Activated CD8-positive, alpha-beta memory T cell treated with anti-CD3 and anti-CD28 coated beads for 48 hours (primary cell): Measurements from ENCODE around the gene SLC35F3.
"Not testable (repeated sequence)": the region's sequence is repeated elsewhere in the genome, so short reads cannot be mapped to it uniquely, and the experiment has no call there.

Experiments
- DNase-seq, 3 experiments: peaks; one replicate each; pipeline ENCODE4 v3.0.0-alpha.2; 2020; ENCODE audit warnings: low read depth in 2 of 3, low spot score in 2 of 3

The SLC35F3 gene

GRCh38 chr1:234096161-234096770 is 191.8 kb downstream of the SLC35F3 start:
- no peak for DNase-seq

GRCh38 chr1:234102583-234102982 is 198.1 kb downstream of the SLC35F3 start:
- DNase-seq: no peak

- no peak for DNase-seq
These were observed 198.7 kb downstream of the SLC35F3 start for GRCh38 chr1:234103198-234103597.

DNA sequence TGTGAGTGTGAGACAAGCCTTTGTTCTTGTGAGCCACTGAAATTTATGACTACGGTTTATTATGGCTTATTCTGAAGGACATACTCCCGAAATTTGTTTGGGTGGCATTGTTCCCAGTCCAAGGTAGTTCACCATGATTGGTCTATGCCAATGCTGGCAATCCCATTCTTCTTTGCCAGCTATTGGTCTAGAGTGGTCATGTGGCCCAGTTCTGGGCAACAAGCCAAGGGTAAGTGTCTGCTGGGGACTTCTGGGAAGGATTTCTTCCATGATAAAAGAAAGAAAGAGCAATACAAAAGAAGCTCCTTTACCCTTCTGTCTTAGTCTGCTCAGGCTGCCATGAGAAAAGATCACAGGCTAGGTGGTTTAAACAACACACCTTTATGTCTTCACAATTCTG is 201.6 kb downstream of the SLC35F3 start:
- no peak for DNase-seq

DNA sequence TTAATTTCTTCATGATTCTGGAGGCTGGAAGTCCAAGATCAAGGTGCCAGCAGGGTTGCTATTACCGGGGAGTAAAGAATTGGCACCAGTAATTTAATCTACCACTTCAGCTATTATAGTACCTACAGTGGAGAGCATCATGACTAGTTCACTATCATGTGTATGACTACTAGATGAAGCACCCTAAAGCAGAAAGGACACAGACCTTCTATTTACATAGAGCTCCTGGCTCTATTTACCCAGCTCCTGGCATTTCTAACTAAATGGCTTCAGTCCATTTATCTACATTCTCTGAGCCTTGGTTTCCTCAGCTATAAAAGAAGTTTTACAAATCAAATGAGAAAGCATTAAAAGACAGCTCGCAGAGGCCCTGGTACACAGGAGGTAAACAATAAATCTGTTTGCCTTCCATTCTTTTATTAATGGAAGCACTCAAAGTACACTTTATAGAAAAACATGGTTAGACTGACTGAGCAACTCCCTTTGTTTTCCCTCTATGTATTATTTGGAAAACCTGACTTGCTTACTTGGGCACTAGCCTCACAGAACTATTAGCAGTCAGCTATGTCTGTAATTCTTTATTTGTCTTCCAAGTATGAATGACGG is 203.0 kb downstream of the SLC35F3 start:
- DNase-seq: no peak

DNA sequence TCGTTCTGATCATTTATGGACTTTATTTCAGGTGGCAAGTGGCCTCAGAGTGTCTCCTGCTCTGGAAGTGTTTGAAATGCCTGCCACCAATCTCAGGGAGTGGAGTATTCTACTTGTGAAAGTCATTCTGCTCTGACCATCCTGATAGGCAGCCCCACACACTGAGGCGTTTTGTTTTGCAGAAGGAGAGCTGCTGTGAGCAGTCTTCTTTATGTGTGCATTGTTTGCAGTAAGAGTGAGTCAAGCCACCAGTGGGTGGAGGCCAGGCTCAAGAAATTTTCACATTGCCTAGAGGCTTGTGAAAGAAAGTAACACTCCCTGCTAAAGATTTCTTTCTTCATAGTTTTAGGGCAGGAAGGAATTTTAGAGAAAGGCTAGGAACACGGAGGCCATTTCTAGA is 204.4 kb downstream of the SLC35F3 start:
- DNase-seq: no peak

DNA sequence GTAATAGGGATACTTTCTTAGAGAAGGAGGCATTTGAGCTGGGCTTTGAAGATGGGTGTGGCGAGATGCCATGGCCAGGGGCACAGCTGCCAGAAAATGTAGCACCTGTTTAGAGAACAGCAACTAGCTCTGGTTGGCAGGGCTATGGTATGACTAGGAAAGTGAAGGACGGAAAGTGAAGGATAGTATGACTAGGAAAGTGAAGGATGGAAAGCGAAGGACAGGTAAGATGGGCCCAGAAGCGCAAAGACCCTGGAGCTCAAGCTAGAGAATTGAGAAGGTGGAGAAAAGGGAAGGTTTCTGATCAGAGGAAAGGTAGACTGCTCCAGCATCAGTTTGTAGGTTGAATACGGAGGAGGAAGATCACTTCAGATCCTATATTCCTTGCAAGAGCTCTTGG is 205.4 kb downstream of the SLC35F3 start:
- no peak for DNase-seq

- no peak for DNase-seq
These were observed 207.1 kb downstream of the SLC35F3 start for GRCh38 chr1:234111458-234112142.

DNA sequence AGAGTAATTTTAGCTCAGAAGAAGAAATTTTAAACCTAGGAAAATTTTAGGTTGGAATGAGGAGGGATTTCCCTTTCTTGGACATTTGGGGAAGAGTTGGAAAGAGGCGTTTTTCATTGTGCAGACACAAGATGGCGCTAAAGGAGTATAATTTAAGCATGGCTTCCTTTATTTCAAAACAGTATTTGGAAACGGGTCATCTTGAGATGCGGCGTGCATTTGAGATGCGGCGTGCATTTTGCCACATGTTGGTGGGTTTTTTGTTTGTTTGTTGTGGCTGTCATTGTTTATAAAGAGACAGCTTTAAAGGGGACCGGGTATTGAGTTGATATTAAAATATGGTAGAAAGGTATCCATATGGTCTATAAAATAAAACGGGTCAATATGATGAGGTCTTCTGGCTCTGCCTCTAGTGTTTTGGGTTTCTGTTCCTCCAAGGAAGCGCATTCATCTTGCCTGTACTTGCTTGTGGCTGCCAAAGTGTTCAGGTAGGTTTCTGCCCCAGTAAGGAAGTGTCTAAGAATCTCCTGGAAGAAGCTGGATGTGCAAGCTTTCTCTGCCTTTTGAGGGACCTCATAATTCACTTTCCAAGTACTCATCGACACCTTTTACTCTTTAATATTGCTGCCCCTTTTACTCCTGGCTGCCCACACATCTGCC is 210.3 kb downstream of the SLC35F3 start:
- DNase-seq: no peak

DNA sequence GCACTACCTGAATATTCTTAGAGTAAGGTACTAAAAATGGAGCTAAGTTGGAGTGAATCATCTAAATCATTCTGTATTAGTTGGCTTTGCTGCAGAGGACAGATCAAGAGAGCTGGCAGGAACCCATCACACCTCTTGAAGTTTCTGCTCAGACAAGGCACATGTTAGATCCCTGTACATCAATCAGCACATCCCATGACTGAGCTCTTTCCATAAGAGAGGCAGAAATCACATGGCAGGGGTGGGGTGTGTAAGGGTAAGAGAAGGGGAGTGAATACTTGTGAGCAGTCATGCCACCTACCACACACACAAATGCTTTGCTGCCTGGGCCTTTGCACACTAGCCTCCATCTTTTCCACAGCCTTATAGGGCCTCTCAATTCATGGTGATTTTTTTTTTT is 214.4 kb downstream of the SLC35F3 start:
- DNase-seq: no peak

- no peak for DNase-seq
These were observed 215.0 kb downstream of the SLC35F3 start for GRCh38 chr1:234119431-234119830.

DNA sequence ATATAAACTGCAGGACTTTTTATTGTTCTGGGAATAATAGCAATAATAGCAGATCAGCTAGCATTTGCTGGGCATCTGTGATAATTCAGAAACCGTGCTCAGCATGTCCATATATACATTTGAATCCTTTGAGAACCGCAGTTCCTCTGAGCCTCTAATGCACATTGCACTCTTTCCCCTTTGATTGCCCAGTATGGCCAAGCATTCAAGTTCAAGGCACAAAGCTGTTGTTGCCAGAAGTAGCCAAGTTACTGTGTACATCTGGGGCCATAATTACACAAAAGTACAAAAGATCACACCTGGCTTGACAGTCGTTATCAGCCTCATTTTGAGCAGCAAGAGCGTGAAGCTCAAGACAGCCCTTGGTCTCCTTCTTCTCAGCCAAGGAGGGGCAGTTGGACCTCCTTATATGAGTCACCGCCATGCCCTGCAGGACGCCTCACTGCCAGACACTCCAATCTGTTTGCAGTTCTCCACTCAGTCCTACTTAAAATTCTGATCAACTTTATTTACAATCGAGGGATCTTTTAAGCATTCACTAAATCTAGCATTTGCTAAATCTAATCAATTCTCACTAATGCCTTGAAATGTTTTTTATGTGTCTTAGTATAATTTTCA is 216.0 kb downstream of the SLC35F3 start:
- DNase-seq: no peak

DNA sequence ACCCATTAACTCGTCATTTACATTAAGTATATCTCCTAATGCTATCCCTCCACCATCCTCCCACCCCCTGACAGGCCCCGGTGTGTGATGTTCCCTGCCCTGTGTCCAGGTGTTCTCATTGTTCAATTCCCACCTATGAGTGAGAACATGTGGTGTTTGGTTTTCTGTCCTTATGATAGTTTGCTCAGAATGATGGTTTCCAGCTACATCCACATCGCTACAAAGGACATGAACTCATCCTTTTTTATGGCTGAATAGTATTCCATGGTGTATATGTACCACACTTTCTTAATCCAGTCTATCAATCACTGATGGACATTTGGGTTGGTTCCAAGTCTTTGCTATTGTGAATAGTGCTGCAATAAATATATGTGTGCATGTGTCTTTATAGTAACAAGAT is 217.2 kb downstream of the SLC35F3 start:
- DNase-seq: not testable (repeated sequence)

- not testable (repeated sequence) for DNase-seq
These were observed 218.1 kb downstream of the SLC35F3 start for GRCh38 chr1:234122571-234122970.

DNA sequence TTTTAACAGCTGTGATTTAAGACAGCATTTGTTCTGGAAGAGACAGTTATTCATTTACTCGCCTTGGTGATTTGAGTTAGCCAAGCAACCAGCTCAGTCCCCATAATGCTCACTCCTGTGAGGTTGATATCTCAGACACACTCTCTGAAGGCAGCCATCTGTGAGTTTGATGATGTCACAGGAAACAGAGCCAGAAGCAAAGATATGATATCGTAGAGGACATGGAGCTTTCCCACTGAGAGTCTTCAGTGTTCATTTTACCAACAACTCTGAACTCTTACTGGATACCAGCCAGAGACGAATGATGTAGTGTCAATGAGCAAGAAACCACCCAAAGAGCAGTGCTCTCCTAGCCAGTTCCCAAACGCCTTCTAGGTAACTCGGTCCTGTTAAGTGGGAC is 219.4 kb downstream of the SLC35F3 start:
- no peak for DNase-seq

- no peak for DNase-seq
These were observed 220.8 kb downstream of the SLC35F3 start for GRCh38 chr1:234125283-234125682.

- DNase-seq: no peak
These were observed 221.2 kb downstream of the SLC35F3 start for GRCh38 chr1:234125714-234126113.

DNA sequence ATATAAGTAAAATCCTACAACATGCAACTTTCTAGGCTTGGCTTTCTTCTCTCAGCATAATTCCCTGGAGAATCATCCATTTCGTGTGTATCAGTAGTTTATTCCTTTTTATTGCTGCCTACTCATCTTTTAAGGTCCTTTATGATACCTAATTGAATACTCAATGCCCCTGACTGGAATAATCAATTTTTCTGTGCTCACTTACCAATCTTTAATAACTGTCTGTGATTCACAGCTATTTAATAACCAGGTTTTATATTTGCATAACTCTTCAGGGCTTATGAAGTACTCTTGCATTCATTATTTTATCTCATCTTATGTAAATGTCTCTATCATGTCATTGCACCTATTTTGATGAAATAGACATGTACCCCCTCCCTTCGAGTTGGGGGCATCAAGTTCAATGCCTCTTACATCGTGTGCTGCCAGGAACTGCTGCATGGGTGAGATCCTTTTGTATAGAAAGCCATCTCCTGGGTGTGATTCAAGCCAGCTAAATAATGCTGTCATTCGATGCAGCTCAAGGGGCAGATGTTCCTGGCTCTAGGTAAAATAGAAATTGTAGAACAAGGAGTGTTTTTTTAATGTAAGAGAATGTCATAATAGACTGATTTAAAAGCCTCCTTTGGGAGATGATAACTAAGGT is 222.7 kb downstream of the SLC35F3 start:
- DNase-seq: no peak

DNA sequence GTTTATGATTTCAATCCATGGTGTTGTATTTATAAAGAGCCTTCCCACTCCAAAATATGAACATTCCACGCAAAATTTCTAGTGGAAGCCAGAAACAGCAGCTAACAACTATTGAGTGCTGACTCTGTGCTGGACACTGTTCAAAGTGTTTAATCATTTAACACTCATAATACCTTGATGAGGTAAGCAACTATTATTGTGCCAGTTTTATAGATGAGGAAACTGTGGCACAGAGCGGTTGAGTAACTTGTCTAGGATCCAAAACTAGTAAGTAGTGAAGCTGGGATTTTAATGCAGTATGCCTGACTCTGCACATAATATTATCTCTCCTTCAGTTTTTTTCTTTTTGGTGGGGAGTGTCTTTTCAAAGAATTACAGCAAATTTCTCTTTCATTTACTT is 228.3 kb downstream of the SLC35F3 start:
- DNase-seq: no peak

DNA sequence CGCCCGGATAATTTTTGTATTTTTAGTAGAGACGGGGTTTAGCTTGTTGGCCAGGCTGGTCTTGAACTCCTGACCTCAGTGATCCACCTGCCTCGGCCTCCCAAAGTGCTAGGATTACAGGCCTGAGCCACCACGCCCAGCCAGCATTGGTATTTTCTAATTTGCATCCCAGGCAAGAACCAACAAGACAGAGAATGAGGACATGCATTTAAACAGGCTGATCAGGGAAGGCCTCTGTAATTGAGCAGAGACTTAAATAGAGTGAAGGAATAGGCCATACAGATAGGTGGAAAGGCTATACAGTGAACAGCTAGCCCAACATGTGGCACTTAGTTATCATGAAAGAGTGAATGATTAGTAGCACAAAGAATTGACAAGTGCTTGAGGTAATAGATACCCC is 230.4 kb downstream of the SLC35F3 start:
- no peak for DNase-seq

DNA sequence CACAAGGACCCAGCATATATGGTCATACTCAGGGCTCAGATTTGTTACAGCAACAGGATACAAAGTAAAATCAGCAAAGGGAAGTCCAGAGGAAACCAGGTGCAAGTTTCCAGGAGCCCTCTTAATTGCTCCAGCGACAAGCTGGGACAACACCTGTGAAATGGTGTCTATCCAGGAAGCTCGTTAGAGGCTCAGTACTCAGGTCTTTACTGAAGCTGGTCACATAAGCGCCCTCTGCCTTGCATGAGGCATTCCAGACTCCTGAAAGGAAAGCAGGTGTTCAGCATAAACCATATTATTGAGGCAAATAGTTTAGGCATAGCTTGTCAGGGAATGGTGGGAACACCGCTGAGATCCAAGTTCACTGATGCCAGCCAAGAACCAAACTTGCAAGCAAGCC is 231.0 kb downstream of the SLC35F3 start:
- DNase-seq: no peak
